ENCODE measurements around the gene PCA3.

The PCA3 gene

DNA sequence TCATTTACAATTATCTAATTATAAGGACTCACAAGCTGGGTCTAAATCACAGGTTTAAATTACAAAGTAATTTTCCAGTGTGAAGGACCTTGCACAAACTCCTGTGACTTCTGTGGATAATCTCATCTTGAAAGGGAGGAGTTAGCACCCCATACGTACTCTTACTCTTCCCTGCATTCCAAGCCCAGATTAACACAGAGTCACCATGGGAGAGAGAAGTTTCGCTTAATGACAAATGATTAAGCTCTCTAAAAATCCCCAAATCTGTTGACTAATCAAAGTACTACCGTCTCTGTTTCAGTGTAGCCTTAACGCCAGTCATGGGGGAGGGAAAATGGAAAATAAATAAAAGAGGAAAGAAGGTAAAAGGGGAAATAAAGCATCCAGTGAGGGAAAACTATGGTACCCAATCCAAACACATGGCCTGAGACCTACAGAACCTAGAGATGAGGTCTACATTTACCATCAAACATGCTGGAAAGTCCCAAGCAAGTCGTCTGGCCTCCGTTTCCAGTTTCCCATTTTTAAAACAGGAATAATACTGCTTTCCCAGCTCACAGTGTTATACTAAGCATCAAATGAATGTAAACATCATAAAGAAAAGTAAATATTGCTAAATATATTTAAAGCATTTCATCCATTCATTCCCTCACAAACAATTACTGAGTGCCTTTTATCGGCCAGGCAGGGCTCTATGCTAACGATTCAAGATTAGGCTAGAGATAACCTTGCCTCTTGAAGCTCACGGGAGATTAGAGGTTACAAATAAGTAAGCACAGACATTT lies 63.2 kb downstream of the PCA3 start:
- no peak for DNase-seq (ENCODE audit: low read depth in 2 of 2)

DNA sequence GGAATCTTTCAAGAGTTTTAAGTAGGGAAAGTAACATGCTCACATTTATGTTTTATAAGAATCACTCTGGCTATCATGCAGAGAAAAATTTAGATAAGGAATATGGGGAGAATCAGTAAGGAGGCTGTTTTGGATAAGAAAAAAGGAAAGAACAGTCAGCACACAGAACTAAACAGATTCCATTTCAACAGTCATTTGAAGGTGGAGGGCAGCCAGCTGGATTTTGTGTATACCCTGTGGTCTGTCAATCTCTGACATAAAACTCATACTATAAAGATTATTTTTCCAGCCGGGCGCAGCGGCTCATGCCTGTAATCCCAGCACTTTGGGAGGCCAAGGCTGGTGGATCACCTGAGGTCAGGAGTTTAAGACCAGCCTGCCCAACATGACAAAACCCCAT lies 64.2 kb downstream of the PCA3 start:
- no peak for DNase-seq (ENCODE audit: low read depth in 2 of 2)

GRCh38 chr9:76835571-76836283 lies 71.5 kb downstream of the PCA3 start:
- DNase-seq (ENCODE audit: low read depth in 2 of 2): no peak

Measured in stimulated activated CD8-positive, alpha-beta memory T cell treated with anti-CD3 and anti-CD28 coated beads, Interleukin-7, amount 100 ng/mL, for 4 hours (primary cell).